ENCODE measurements around the gene SOCS6. TPM values are rescaled to one million over a fixed set of nuclear protein-coding genes. Genes with fewer than 3 reads are reported as not detected.

The SOCS6 gene, protein sequence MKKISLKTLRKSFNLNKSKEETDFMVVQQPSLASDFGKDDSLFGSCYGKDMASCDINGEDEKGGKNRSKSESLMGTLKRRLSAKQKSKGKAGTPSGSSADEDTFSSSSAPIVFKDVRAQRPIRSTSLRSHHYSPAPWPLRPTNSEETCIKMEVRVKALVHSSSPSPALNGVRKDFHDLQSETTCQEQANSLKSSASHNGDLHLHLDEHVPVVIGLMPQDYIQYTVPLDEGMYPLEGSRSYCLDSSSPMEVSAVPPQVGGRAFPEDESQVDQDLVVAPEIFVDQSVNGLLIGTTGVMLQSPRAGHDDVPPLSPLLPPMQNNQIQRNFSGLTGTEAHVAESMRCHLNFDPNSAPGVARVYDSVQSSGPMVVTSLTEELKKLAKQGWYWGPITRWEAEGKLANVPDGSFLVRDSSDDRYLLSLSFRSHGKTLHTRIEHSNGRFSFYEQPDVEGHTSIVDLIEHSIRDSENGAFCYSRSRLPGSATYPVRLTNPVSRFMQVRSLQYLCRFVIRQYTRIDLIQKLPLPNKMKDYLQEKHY
- 3.0 and 3.1 TPM in 2 replicates for total RNA-seq

DNA sequence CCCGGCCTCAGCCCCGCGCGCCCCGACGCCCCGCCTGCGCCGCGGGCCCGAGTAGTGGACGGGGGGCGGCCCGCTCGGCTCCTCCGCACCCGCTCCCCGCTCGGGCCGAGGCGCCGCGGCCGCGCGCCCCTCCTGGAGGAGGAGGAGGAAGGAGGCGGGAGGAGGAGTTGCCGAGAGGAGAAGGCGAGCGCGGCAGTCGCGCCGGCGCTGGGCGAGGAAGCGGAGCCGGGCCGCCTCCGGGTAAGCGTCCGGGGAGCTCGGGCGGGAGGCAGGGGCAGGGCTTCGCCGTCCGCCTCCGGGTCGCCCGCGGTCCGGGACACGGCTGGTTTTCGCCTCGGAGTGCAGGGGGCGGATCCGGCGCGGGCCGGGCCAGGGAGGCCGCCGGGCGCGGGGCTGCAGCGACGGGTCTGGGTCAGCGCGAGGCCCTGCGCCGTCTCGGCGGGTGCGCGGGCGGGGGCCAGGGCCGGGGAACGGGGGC, at the start of gene SOCS6:
Gene SOCS6, plus strand, starts transcription at position 195 of the 478 bp plus-strand sequence. CDS start 35,624 bp downstream, outside the sequence.
- intact Hi-C loops (cut with micrococcal nuclease), result loop anchor here (1.0 to 10.0 kb wide), 2 partner anchors 83 to 146 kb away; no protein-coding TSS in a partner anchor

DNA sequence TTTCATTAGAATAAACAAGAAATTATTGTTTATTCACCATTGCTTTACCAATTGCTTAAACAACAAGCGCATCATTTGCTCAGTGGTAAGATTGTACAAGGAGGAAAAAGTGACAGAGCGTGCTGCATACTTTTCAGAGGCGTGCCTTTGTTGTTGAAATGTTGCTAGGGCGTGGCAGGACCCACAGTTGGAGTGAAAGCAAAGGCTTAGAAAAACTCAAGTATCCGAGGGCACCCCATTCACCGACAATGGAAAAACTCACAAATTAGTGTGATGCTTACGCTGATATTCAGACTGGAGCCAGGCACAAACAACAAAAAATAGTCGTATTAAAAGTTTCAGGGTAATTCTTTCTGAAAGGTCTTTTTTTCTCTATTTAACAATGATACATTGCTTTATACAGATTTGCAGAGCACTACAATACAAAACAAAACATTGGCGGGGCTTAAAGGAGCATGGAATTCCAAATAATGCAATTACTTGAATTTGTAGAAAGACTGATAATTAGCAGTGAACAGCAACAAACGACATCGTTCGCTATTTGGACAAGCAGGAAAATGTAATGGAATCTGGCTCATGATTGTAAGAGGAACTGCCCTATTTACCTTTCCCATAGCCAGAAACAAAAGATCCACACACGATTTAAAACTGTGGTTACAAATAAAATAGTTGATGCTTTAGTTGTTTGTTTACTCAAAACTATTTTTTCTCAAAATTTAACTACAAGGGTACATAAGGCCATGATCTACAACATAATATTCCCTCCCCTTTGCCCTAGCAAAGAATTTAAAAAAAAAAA, 45.5 kb upstream of the SOCS6 start:
- intact Hi-C loops (cut with micrococcal nuclease), result no loop called here

GRCh38 chr18:70246061-70246466, 42.8 kb upstream of the SOCS6 start:
- intact Hi-C loops (cut with micrococcal nuclease), result no loop called here

DNA sequence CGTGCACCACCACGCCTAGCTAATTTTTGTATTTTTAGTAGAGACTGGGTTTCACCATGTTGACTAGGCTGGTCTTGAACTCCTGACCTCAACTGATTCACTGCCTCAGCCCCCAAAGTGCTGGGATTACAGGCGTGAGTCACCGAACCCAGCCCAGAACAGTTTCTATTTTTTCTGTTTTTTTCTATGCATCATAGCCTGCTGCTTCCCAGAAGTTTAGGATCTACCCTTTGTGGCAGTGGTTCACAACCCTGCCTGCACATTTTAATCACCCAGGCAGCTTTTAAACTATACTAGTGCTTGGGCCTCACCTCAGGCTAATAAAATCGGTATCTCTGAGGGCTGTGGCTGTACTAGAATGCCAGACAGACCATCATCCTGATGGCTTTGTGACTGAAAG, 39.7 kb upstream of the SOCS6 start:
- intact Hi-C loops (cut with micrococcal nuclease), result loop anchor here (1.0 kb wide), 1 partner anchor 24 kb away; no protein-coding TSS in a partner anchor

- intact Hi-C loops (cut with micrococcal nuclease), result loop anchor here (1.0 kb wide), 1 partner anchor 23 kb away; no protein-coding TSS in a partner anchor
Observed at GRCh38 chr18:70249861-70250260, 39.0 kb upstream of the SOCS6 start.

- intact Hi-C loops (cut with micrococcal nuclease), result no loop called here
Observed at GRCh38 chr18:70250781-70251180, 38.1 kb upstream of the SOCS6 start.

- intact Hi-C loops (cut with micrococcal nuclease), result no loop called here
Observed at GRCh38 chr18:70256184-70256583, 32.7 kb upstream of the SOCS6 start.

DNA sequence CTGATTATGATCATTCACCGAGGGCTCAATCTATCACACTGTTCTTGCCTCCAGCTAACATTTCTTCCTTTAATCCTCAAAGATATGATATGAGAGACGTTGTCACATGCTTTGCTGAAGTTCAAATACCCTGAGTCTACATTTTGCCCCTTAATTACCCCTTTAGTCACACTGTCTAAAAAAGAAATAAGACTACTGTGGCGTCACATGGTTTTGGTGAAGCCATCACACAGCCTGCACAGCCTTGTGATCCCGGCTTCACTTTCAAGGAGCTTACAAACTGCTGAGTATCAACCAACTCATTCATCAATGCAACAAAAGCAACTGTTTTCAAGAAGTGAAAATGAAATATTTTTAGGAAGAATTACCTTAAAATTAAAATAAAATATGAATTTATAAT, 31.9 kb upstream of the SOCS6 start:
- intact Hi-C loops (cut with micrococcal nuclease), result no loop called here

- intact Hi-C loops (cut with micrococcal nuclease), result no loop called here
Observed at GRCh38 chr18:70258243-70258642, 30.6 kb upstream of the SOCS6 start.

- intact Hi-C loops (cut with micrococcal nuclease), result no loop called here
Observed at GRCh38 chr18:70260683-70261082, 28.2 kb upstream of the SOCS6 start.

DNA sequence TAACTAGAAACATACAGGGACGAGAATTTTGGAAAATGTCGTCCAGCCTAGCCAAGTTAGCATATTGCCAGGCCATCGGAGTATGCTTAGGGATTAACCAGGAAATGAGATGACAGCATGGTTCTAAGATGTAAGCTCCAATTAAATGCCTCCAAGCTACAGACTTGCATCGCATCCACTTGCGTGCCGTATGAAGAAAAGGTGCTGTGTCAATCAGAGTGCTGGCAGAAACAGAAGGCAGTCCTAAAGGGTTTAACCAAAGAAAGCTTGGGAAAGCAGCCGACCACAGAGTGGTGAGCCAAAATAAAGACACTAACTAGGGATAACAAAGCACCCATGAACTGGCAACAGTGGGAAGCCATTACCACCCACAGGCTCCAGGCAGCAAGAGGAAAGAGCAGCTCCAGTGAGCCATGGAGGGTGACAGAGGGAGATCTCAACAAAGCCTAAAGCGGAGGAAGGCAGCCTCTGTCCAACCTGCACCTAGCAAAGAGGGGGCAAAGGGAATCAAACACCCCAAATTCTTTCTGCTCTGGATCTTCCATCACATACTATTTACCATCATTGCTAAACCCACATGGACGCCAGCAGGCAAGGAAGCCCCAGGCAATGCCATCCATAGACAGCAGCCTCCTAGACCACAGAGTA, 27.6 kb upstream of the SOCS6 start:
- intact Hi-C loops (cut with micrococcal nuclease), result no loop called here

DNA sequence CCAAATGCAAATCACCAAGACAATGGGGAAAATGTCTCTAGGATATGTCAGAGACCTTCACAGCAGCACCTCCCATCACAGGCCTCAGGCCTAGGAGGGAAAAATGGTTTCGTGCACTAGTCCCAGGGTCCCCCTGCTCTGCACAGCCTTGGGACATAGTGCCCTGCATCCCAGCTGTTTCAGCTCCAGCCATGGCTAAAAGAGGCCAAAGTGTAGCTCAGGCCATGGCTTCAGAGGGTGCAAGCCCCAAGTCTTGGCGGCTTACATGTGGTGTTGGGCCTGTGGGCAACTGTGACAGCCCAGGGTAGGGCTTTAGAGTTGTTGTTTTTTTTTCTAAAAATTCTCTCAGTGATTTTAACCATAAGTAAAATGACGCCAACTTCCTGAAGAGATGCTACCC, 25.5 kb upstream of the SOCS6 start:
- intact Hi-C loops (cut with micrococcal nuclease), result no loop called here

GRCh38 chr18:70271742-70272141, 17.1 kb upstream of the SOCS6 start:
- intact Hi-C loops (cut with micrococcal nuclease), result no loop called here

GRCh38 chr18:70273021-70273420, 15.8 kb upstream of the SOCS6 start:
- intact Hi-C loops (cut with micrococcal nuclease), result loop anchor here (1.0 kb wide), 1 partner anchor 24 kb away; no protein-coding TSS in a partner anchor

- intact Hi-C loops (cut with micrococcal nuclease), result no loop called here
Observed at GRCh38 chr18:70276416-70277191, 12.2 kb upstream of the SOCS6 start.

GRCh38 chr18:70279470-70279869, 9.4 kb upstream of the SOCS6 start:
- intact Hi-C loops (cut with micrococcal nuclease), result no loop called here

DNA sequence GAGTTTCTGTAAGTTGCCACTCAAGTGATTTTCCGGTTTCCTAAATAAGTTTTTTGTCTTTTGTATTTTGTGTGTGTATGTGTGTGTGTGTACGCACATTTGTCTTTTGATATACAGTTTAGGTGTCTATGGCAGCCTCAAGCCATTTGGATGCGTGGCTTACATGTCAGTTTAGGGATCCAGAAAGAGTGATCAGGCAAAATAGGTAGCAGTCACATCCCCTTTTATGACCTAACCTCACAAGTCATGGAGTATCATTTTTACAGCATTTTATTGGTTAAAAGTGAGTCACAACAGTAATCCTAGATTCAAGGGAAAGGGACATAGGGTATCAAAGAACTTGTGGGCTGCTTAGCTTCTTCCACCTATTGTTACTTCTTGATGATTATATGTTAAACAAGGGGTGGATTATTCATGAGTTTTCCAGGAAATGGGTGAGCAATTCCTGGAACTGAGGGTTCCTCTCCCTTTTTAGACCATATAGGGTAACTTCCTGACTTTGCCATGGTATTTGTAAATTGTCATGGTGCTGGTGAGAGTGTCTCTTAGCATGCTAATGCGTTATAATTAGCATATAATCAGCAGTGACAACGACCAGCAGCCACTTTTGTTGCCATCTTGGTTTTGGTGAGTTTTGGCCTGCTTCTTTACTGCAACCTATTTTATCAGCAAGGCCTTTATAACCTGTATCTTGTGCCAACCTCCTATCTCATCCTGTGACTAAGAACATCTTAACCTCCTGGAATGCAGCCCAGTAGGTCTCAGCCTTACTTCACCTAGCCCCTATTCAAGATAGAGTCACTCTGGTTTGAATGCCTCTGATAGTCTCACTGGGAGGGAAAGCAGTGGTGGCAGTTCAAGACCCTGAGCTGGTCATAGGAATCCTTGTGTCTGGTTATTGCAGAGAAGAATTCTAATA, 8.6 kb upstream of the SOCS6 start:
- intact Hi-C loops (cut with micrococcal nuclease), result loop anchor here (10.0 kb wide), 1 partner anchor 155 kb away; no protein-coding TSS in a partner anchor

DNA sequence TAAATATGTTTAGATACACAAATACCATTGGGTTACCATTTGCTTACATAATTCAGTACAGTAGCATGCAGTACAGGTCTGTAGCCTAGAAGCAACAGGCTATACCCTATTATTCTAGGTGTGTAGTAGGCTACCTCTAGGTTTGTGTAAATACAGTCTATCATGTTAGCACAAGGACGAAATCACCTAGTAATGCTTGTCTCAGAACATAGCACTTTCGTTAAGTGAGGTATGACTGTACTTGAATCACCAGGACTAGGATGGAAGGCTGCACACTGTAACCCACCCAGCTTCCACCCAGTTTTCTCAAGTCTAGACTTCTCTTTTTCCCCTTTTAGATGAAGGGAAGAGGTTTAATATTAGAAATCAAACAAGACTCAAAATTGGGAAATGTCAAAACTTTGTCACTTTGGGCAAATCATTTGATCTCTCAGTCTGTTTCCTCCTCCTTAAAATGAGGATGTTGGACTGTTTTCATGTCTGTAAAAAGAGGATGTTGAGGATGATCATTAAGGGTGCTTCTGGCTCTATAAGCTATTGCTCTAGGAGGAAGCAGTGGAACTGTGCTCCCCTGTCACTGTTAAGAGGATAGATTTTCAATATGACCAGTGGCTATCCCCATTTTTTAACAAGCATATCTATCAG, 3.7 kb upstream of the SOCS6 start:
- intact Hi-C loops (cut with micrococcal nuclease), result loop anchor here (10.0 kb wide), 1 partner anchor 150 kb away; no protein-coding TSS in a partner anchor

DNA sequence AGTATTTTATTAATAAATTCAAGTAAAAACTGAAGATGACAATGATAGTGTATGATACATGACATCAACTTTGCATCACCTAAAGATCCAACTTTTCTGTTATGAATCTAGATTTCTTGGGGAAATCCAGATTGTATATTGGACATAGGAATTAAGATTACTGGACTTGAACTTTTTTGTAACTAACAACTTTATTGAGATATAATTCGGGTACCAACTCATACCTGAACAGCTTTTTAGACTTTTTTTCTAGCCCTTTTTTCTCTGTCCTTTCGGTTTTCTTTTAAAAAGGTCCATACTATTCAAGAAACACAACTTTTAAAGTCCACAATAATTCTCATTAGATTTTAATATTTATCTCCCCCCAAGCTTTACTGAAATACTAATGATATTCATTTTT, 1.1 kb upstream of the SOCS6 start:
- intact Hi-C loops (cut with micrococcal nuclease), result loop anchor here (10.0 kb wide), 1 partner anchor 147 kb away; no protein-coding TSS in a partner anchor

Measured in T-helper 1 cell treated with Interleukin-12 subunit alpha and Interleukin-12 subunit beta and Interleukin-4 antibody, amounts not matched to agents 30 ng/mL and 1 ng/mL, for 36 hours (primary cell).